ENCODE results near the gene METTL13. TPM values are rescaled to one million over a fixed set of nuclear protein-coding genes. Genes with fewer than 3 reads are reported as not detected.

Gene METTL13
- total RNA-seq, 2 donors from 2014 or later = 14.8 to 15.0 TPM

DNA sequence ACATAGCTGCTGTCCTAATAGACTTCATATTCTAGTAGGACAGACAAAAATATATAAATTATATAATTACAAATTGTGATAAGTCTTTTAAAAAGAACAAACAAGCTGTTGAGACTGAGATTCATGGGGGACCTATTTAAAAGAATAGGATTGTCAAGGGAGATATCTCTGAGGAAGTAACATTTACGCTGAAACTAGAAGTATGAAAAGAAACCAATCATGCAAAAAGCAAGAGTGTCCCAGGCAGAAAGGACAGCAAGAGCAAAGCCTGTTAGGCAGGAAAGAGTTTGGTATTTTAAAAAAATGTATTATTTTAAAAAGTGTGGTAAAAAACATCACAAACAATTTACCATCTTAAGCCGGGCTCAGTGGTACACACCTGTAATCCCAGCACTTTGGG is 9.1 kb upstream of the METTL13 start:
- DNase-seq (ENCODE audit: low spot score) = no peak
- TF ChIP-seq, protein P1, sequence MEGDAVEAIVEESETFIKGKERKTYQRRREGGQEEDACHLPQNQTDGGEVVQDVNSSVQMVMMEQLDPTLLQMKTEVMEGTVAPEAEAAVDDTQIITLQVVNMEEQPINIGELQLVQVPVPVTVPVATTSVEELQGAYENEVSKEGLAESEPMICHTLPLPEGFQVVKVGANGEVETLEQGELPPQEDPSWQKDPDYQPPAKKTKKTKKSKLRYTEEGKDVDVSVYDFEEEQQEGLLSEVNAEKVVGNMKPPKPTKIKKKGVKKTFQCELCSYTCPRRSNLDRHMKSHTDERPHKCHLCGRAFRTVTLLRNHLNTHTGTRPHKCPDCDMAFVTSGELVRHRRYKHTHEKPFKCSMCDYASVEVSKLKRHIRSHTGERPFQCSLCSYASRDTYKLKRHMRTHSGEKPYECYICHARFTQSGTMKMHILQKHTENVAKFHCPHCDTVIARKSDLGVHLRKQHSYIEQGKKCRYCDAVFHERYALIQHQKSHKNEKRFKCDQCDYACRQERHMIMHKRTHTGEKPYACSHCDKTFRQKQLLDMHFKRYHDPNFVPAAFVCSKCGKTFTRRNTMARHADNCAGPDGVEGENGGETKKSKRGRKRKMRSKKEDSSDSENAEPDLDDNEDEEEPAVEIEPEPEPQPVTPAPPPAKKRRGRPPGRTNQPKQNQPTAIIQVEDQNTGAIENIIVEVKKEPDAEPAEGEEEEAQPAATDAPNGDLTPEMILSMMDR (IDR thresholded peaks at IDR 0.05) = no peak
- Histone ChIP-seq H3K36me3 (no peaks in the 10 kb centered on the region), H3K27ac (no peak overlapping the region), H3K4me3 (no peak overlapping the region), H3K4me1 (no peaks in the 10 kb centered on the region), H3K27me3 (no peaks in the 10 kb centered on the region), H3K9me3 (no peaks in the 10 kb centered on the region)

DNA sequence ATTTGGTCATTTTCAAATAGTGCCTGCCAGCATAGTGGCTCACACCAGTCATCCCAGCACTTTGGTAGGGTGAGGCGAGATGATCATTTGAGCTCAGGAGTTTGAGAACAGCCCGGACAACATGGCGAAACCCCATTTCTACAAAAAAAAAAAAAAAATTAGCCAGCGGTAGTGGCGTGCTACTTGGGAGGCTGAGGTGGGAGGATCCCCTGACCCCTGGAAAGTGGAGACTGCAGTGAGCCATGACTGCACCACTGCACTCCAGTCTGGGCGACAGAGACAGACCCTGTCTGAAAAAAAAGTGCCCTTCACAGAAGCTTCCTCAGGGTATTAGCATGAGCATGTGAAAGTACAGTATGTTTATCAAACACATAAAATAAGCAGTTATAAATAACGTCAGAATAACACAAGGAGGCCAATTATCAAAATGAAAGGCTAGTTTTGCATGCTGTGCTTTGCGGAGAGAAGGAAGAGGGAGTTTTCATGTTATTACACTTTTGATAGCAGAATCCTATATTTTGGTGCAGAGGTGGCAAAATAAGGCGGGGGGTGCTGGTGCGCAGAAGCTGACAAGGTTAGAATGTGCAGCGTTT is 781 bp upstream of the METTL13 start:
- no peaks in the 10 kb centered on the region for H3K9me3 ChIP-seq
- peak overlapping the region; percentile 84 to 87 for H3K27ac ChIP-seq
- DNase-seq (ENCODE audit: low spot score) = no peak
- peaks cover 0 to 28% of the 10 kb centered on the region in 2 donors for H3K4me1 ChIP-seq
- H3K27me3 ChIP-seq = no peaks in the 10 kb centered on the region
- TF ChIP-seq, protein P1 (IDR thresholded peaks at IDR 0.05) = no peak
- H3K4me3 ChIP-seq = peak overlapping the region; percentile 45 to 76
- peaks cover 17% of the 10 kb centered on the region for H3K36me3 ChIP-seq

DNA sequence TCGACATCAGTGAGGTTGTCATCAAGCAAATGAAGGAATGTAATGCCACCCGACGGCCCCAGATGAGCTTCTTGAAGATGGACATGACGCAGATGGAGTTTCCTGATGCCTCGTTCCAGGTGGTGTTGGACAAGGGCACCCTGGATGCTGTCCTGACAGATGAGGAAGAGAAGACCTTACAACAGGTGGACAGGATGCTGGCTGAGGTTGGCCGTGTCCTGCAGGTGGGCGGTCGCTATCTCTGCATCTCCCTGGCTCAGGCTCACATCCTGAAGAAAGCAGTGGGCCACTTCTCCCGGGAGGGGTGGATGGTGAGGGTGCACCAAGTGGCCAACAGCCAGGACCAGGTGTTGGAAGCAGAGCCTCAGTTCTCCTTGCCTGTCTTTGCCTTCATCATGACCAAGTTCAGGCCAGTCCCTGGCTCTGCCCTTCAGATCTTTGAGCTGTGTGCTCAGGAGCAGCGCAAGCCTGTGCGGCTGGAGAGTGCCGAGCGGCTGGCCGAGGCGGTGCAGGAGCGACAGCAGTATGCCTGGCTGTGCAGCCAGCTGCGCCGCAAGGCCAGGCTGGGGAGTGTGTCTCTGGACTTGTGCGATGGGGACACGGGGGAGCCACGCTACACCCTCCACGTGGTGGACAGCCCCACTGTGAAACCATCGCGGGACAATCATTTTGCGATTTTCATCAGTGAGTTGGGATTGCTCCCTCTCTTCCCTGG is 2.5 kb downstream of the METTL13 start:
- Histone ChIP-seq H3K27me3 (no peaks in the 10 kb centered on the region), H3K9me3 (no peaks in the 10 kb centered on the region), H3K4me3 (no peak overlapping the region), H3K27ac (no peak overlapping the region), H3K4me1 (peaks cover 0 to 28% of the 10 kb centered on the region in 2 donors), H3K36me3 (peaks cover 50% of the 10 kb centered on the region)
- DNase-seq (ENCODE audit: low spot score) = no peak
- TF ChIP-seq, protein P1 (IDR thresholded peaks at IDR 0.05) = no peak

DNA sequence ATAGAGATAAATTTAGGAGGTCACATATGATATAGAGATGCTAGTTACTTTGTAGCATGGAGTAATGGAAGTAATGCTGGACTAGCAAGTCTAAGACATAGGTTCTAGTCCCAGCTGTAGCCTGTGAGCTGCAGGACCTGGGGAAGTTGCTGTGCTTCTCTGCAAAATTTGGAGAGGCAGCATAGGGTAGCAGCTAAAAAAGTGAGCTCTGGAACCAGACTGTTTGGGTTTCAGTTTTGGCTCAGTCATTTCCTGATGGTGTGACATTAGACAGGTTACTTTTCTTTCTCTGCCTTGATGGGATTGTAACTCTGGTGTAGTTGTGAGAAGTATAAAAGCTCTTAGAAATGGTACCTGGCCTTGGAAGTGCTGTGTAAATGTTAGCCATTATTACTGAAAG is 3.3 kb downstream of the METTL13 start:
- Histone ChIP-seq H3K36me3 (peaks cover 55% of the 10 kb centered on the region), H3K27ac (no peak overlapping the region), H3K4me3 (no peak overlapping the region), H3K4me1 (peaks cover 0 to 28% of the 10 kb centered on the region in 2 donors), H3K9me3 (no peaks in the 10 kb centered on the region), H3K27me3 (no peaks in the 10 kb centered on the region)
- DNase-seq (ENCODE audit: low spot score) = no peak
- TF ChIP-seq, protein P1 (IDR thresholded peaks at IDR 0.05) = no peak

DNA sequence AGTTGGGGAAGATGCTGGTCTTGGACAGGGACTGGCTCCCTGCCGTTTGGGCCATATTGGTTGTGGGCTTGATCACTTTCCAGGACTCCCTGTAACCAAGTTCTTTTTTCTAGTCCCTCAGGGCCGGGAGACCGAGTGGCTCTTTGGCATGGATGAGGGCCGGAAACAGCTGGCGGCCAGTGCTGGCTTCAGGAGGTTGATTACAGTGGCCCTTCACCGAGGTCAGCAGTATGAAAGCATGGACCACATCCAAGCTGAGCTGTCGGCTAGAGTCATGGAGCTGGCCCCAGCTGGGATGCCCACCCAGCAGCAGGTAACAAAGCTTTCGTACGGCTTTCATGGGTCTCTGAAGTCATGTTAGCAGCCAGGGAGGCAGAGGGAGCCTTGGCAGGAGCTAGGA is 4.3 kb downstream of the METTL13 start:
- Histone ChIP-seq H3K36me3 (peaks cover 65% of the 10 kb centered on the region), H3K27me3 (no peaks in the 10 kb centered on the region), H3K4me1 (peaks cover 0 to 28% of the 10 kb centered on the region in 2 donors), H3K27ac (no peak overlapping the region), H3K9me3 (no peaks in the 10 kb centered on the region), H3K4me3 (no peak overlapping the region)
- no peak for DNase-seq (ENCODE audit: low spot score)
- TF ChIP-seq, protein P1 (IDR thresholded peaks at IDR 0.05) = no peak

Data from right atrium auricular region (tissue), 2 donors.